ENCODE results near the gene ETV3.
A peak's percentile ranks its signal among the peaks of the same experiment; 100 is the strongest.
"Not testable (repeated sequence)": the region's sequence is repeated elsewhere in the genome, so short reads cannot be mapped to it uniquely, and the experiment has no call there.

Gene ETV3

DNA sequence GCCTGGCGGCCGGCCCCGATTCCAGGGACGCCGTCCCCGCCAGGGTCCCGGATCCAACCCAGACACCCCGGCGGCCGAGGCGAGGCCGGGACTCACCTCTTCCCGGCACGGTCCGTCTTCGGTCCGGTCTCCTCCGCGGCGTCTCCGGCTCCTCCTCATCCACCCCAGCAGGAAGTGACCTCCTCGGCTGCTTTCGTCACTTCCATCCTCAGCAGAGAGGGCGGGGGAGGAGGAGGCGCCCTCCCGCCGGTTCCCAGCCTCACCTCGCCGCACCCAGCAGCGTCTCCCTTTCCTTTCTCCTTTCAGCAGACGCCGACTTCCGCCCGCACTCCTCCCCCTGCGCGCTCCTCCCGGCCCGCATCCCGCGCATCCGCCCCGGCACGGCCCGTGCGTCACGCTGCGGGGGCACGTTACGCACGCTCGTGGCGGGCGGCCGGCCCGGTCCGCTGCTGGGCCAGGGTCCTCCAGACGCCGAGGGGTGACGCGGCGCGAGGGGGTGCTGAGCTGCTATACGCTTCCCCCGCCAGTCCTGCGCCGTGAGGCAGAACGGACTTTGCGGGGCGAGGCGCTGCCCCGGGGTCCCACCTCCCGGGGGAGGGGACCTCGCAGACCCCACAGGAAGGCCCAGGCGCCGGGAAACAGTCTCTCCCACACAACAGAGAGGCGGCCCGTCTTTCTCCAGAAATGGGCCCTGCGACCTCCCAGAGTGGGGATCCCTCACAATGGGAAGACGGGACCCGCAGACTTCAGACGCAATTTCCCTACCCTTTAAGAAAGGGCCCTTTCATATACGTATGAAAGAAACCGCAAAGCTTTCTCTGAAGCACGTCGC, at the start of gene ETV3:
Gene ETV3, minus strand, starts transcription at position 176 of the 832 bp plus-strand sequence. CDS start 2,043 bp downstream, outside the sequence.
- H3K27me3 Mint-ChIP-seq: no peaks in the 10 kb centered on the region
- peak within 1 kb of the TSS; percentile 97 to 99 for H3K4me3 Mint-ChIP-seq
- peaks cover 47 to 75% of the 10 kb centered on the region in 2 donors for H3K4me1 Mint-ChIP-seq
- peaks cover 33 to 49% of the 10 kb centered on the region in 2 donors for H3K36me3 Mint-ChIP-seq
- ATAC-seq (replicated peaks) (peak; percentile 75 to 79), DNase-seq (peak; percentile 82)
- no peaks in the 10 kb centered on the region for H3K9me3 Mint-ChIP-seq
- peak within 1 kb of the TSS; percentile 97 for H3K27ac Mint-ChIP-seq

DNA sequence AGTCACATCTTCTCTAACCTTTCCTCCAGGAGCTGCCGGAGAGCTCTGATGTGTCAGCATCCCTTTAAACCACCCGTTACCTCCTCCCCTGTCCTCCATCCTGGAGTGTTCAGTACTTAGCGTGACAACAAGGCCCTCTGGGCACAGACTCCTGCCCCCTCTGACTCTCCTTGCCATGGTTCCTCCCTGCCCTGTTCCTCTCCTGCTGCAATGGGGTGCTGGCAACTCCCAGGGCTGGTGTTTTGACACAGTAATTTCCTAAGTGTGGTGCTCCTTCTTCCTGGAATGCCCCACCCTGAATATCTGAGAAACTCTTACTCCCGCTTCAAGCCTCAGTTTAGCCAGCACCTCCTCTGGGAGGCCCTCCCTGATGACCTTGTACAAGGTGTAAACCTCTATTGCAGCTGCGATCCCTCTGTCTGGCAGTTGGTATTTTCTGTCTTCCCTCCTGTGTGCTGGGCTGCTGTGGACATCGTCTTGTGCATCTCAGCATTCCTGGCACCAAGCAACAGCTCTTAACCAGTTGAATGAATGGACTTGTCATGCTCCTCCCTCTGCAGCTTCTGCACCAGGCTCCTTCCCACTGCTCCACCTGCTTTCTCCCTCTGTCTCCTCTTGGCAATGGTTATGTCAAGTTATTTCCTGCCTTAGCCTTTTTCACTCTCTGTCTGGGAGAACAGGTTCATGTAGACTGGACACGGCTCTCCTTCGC, 48.2 kb upstream of the ETV3 start:
- no peaks in the 10 kb centered on the region for H3K9me3 Mint-ChIP-seq

GRCh38 chr1:157183870-157184269, 45.7 kb upstream of the ETV3 start:
- Mint-ChIP-seq H3K36me3 (no peaks in the 10 kb centered on the region), H3K4me1 (peaks cover 12 to 26% of the 10 kb centered on the region in 2 donors), H3K27ac (no peak overlapping the region), H3K9me3 (no peaks in the 10 kb centered on the region), H3K4me3 (no peak overlapping the region), H3K27me3 (peaks cover 22 to 25% of the 10 kb centered on the region in 2 donors)
- DNase-seq: no peak
- ATAC-seq (replicated peaks): no peak

More for the DNA sequence above, 48.2 kb upstream of the ETV3 start:
- peaks cover 24 to 27% of the 10 kb centered on the region in 2 donors for H3K27me3 Mint-ChIP-seq
- DNase-seq (no peak), ATAC-seq (replicated peaks) (no peak)
- H3K4me1 Mint-ChIP-seq: peaks cover 3 to 14% of the 10 kb centered on the region in 2 donors
- H3K27ac Mint-ChIP-seq: no peak overlapping the region
- H3K4me3 Mint-ChIP-seq: no peak overlapping the region
- H3K36me3 Mint-ChIP-seq: no peaks in the 10 kb centered on the region

GRCh38 chr1:157182371-157182770, 44.2 kb upstream of the ETV3 start:
- not testable (repeated sequence) for DNase-seq; H3K27ac Mint-ChIP-seq; H3K36me3 Mint-ChIP-seq; ATAC-seq (replicated peaks); H3K9me3 Mint-ChIP-seq; H3K4me3 Mint-ChIP-seq
- Mint-ChIP-seq H3K27me3 (peaks cover 20 to 25% of the 10 kb centered on the region in 2 donors), H3K4me1 (peaks cover 19 to 38% of the 10 kb centered on the region in 2 donors)

GRCh38 chr1:157181790-157182189, 43.6 kb upstream of the ETV3 start:
- Mint-ChIP-seq H3K4me1 (peaks cover 22 to 44% of the 10 kb centered on the region in 2 donors), H3K27me3 (peaks cover 21 to 25% of the 10 kb centered on the region in 2 donors), H3K4me3 (no peak overlapping the region), H3K9me3 (no peaks in the 10 kb centered on the region), H3K36me3 (no peaks in the 10 kb centered on the region), H3K27ac (no peak overlapping the region)
- DNase-seq: no peak
- ATAC-seq (replicated peaks): peak in 1 of 2 donors; percentile 8

DNA sequence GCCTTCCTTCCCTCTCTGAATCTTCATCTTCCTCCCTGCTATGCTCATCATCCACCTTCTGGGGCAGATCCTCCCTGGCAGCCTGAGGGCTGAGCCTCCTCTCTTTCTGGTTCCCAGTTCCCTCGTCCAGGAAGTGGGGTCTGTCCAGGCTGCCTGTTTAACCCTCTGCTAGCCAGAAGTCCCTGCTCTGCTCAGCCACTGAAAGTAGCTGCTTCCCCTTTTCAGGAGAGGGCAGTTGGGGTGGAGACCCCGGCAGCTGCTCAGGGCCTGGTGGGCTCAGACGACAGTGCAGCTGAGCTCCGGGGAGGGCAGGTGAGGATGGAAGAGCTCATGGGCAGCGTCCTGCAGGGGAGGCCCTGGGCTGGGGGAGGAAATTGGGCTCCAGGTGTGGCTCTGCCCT, 43.1 kb upstream of the ETV3 start:
- ATAC-seq (replicated peaks) (peak in 1 of 2 donors; percentile 17), DNase-seq (no peak)
- Mint-ChIP-seq H3K4me3 (peak overlapping the region in 1 of 2 donors; percentile 33), H3K9me3 (no peaks in the 10 kb centered on the region), H3K4me1 (peaks cover 27 to 49% of the 10 kb centered on the region in 2 donors), H3K27ac (no peak overlapping the region), H3K36me3 (no peaks in the 10 kb centered on the region), H3K27me3 (peaks cover 20% of the 10 kb centered on the region in 2 donors)

DNA sequence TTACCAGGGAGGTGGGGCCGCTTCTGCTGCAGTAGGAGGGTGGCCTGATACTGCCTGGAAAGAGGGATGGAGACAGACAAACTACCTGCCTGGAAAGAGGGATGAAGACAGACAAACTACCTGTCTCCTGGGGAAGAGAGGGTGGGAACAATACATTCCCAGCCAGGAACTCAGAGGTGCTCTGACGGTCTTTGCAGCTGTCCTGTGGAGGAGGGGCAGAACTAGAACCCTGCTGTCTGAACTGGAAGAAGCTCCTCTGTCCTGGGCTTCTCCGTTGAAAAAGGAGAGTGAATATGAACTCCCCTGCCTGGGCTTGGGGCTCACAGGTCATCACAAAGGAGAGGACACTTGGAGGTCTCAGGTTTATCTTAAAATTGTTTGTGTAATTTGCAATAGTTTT, 40.3 kb upstream of the ETV3 start:
- peak overlapping the region in 1 of 2 donors; percentile 21 for H3K4me3 Mint-ChIP-seq
- H3K27ac Mint-ChIP-seq: peak overlapping the region; percentile 59
- no peaks in the 10 kb centered on the region for H3K36me3 Mint-ChIP-seq
- peaks cover 10 to 19% of the 10 kb centered on the region in 2 donors for H3K27me3 Mint-ChIP-seq
- H3K4me1 Mint-ChIP-seq: peaks cover 40 to 70% of the 10 kb centered on the region in 2 donors
- no peak for DNase-seq
- ATAC-seq (replicated peaks): no peak
- no peaks in the 10 kb centered on the region for H3K9me3 Mint-ChIP-seq

DNA sequence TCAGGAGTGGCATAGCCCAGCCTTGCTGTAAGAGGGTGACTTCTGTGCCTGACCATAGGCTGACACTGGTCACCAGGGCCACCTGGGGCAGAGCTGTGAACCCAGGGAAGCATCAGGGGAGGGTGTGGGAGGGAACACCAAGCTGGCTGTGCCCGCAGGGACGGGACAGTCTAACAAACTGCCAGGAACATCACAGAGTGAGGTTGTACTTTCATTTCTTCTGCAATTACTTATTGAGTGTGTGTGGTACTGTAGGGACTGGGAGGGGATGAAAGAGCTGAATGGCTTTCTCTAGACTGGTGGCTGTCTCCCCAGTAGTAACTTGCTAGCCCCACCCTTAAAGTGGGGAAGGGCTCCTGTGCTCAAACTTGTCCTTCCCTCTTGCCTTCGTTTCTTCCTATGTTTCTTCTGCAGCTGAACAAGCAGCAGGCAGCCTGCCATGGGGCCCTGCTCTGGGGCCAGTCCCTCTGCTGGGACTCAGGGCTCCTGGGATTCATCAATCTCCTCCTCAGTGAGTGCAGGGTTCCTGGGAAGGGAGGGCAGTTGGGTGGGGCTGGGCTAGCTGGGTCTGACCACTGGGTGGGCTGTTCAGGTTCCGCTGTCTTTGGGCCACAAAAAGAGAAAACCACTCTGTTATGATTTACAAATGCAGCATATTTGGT, 39.7 kb upstream of the ETV3 start:
- Mint-ChIP-seq H3K36me3 (no peaks in the 10 kb centered on the region), H3K4me3 (peak overlapping the region in 1 of 2 donors; percentile 21), H3K9me3 (no peaks in the 10 kb centered on the region), H3K27me3 (peaks cover 10 to 19% of the 10 kb centered on the region in 2 donors), H3K27ac (peak overlapping the region; percentile 59), H3K4me1 (peaks cover 41 to 73% of the 10 kb centered on the region in 2 donors)
- DNase-seq (no peak), ATAC-seq (replicated peaks) (no peak)

- H3K27me3 Mint-ChIP-seq: peaks cover 12 to 19% of the 10 kb centered on the region in 2 donors
- no peaks in the 10 kb centered on the region for H3K9me3 Mint-ChIP-seq
Observed at GRCh38 chr1:157176591-157177121, 38.5 kb upstream of the ETV3 start.

DNA sequence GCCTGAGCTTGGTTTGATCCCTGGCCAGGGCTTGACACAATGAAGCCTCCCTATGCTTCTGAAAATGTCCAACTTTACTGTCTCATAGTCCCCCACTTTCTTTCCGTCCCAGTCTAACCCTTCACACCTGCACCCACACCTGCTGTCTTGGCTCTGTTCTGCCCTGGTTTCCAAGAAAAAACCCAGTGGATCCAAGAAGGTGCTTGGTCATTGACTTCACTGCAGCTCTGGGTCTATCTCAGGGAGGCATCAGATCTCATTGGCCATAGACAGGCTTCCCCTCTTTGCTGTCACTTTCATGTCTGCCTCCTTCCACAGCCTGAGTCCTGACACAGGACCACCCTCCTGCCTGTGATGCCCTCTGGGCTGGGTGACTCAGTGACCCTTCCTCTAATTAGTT, 37.8 kb upstream of the ETV3 start:
- peak overlapping the region; percentile 52 for H3K27ac Mint-ChIP-seq
- DNase-seq (no peak), ATAC-seq (replicated peaks) (peak; percentile 26 to 28)
- no peaks in the 10 kb centered on the region for H3K9me3 Mint-ChIP-seq
- peaks cover 34 to 58% of the 10 kb centered on the region in 2 donors for H3K4me1 Mint-ChIP-seq
- peaks cover 18 to 22% of the 10 kb centered on the region in 2 donors for H3K27me3 Mint-ChIP-seq
- H3K36me3 Mint-ChIP-seq: no peaks in the 10 kb centered on the region
- peak overlapping the region in 1 of 2 donors; percentile 26 for H3K4me3 Mint-ChIP-seq

More at GRCh38 chr1:157176591-157177121, 38.5 kb upstream of the ETV3 start:
- Mint-ChIP-seq H3K27ac (peak overlapping the region; percentile 92), H3K4me3 (peak overlapping the region; percentile 59 to 62), H3K4me1 (peaks cover 38 to 64% of the 10 kb centered on the region in 2 donors), H3K36me3 (no peaks in the 10 kb centered on the region)
- ATAC-seq (replicated peaks) (peak; percentile 72 to 74), DNase-seq (peak; percentile 59)

GRCh38 chr1:157173900-157174410, 35.8 kb upstream of the ETV3 start:
- Mint-ChIP-seq H3K4me3 (no peak overlapping the region), H3K36me3 (no peaks in the 10 kb centered on the region), H3K27me3 (peaks cover 22 to 29% of the 10 kb centered on the region in 2 donors), H3K9me3 (no peaks in the 10 kb centered on the region), H3K4me1 (peaks cover 30 to 51% of the 10 kb centered on the region in 2 donors), H3K27ac (peak overlapping the region; percentile 66)
- no peak for DNase-seq
- ATAC-seq (replicated peaks): peak; percentile 29 to 33

- Mint-ChIP-seq H3K4me1 (peaks cover 26 to 47% of the 10 kb centered on the region in 2 donors), H3K27ac (peak overlapping the region; percentile 66), H3K27me3 (peaks cover 27 to 29% of the 10 kb centered on the region in 2 donors)
- not testable (repeated sequence) for DNase-seq; H3K9me3 Mint-ChIP-seq; H3K36me3 Mint-ChIP-seq; H3K4me3 Mint-ChIP-seq; ATAC-seq (replicated peaks)
Observed at GRCh38 chr1:157173241-157173640, 35.0 kb upstream of the ETV3 start.

- not testable (repeated sequence) for H3K27ac Mint-ChIP-seq; H3K9me3 Mint-ChIP-seq; DNase-seq; ATAC-seq (replicated peaks); H3K4me3 Mint-ChIP-seq; H3K36me3 Mint-ChIP-seq
- Mint-ChIP-seq H3K27me3 (peaks cover 31 to 32% of the 10 kb centered on the region in 2 donors), H3K4me1 (peaks cover 25 to 47% of the 10 kb centered on the region in 2 donors)
Observed at GRCh38 chr1:157172591-157172990, 34.4 kb upstream of the ETV3 start.

Data from stimulated activated naive B cell treated with anti-CD40 and anti-IgM and Interleukin-4, amounts not matched to agents 10 μg/mL and 1 μg/mL and 100 μg/mL, for 72 hours (primary cell).